ENCODE results near the gene TRIM37. TPM values are rescaled to one million over a fixed set of nuclear protein-coding genes. Genes with fewer than 3 reads are reported as not detected.

The TRIM37 gene
- polyA plus RNA-seq, 1 donor (not counting 4 experiments of a cell fraction or from before 2014, with no cell fraction given) = 26.4 TPM

GRCh38 chr17:58993311-58993710 is 113.4 kb downstream of the TRIM37 start:
- Histone ChIP-seq H3K27ac (ENCODE audit: control insufficient read depth, insufficient read depth, low read length) (no peak overlapping the region), H3K27me3 (ENCODE audit: control insufficient read depth, extremely low read depth, insufficient read depth, low read length) (no peaks in the 10 kb centered on the region), H3K9me1 (ENCODE audit: control insufficient read depth, extremely low read depth, insufficient read depth, low read length) (no peaks in the 10 kb centered on the region), H3K79me2 (ENCODE audit: control insufficient read depth, insufficient read depth, low read length) (no peaks in the 10 kb centered on the region), H3K36me3 (ENCODE audit: control insufficient read depth in 2 of 2, extremely low read depth in 1 of 2, insufficient read depth in 2 of 2, low read length in 2 of 2) (peaks cover 0 to 8% of the 10 kb centered on the region in 2 experiments), H2AFZ (ENCODE audit: control insufficient read depth, low read length) (no peak overlapping the region), H3K9ac (ENCODE audit: control insufficient read depth, extremely low read depth, insufficient read depth, low read length) (no peak overlapping the region), H3K4me2 (ENCODE audit: control insufficient read depth, extremely low read depth, insufficient read depth, low read depth, low read length) (no peak overlapping the region), H3K4me3 (ENCODE audit: control insufficient read depth in 2 of 3, extremely low read depth in 1 of 3, insufficient read depth in 2 of 3, low read depth in 1 of 3, low read length in 3 of 3) (no peak overlapping the region), H3K4me1 (ENCODE audit: control insufficient read depth, extremely low read depth, insufficient read depth, low read length) (peaks cover 2% of the 10 kb centered on the region), H4K20me1 (ENCODE audit: control insufficient read depth, extremely low read depth, insufficient read depth, low read length) (no peaks in the 10 kb centered on the region), H3K9me3 (ENCODE audit: control insufficient read depth, low read depth, low read length) (no peaks in the 10 kb centered on the region)
- no peak for FAIRE-seq
- no peak for DNase-seq (ENCODE audit: low read depth, low spot score)
- TF ChIP-seq EZH2 (IDR thresholded peaks at IDR 0.05; ENCODE audit: low read length) = no peak
- TF ChIP-seq CTCF (optimal IDR thresholded peaks at IDR 0.05 in 1 of 3, IDR thresholded peaks at IDR 0.05 in 1 of 3, conservative IDR thresholded peaks at IDR 0.05 in 1 of 3; ENCODE audit: extremely low read depth in 1 of 3, insufficient read depth in 2 of 3, low read length in 3 of 3) = no peak
- dilution Hi-C loops (cut with MboI; ENCODE audit: extremely low pct_ligation_motif_present, low sequenced_read_pairs) = no loop called here

- H3K9ac ChIP-seq (ENCODE audit: control insufficient read depth, extremely low read depth, insufficient read depth, low read length) = no peak overlapping the region
- FAIRE-seq = no peak
- H3K9me3 ChIP-seq (ENCODE audit: control insufficient read depth, low read depth, low read length) = no peaks in the 10 kb centered on the region
- H3K27me3 ChIP-seq (ENCODE audit: control insufficient read depth, extremely low read depth, insufficient read depth, low read length) = no peaks in the 10 kb centered on the region
- H4K20me1 ChIP-seq (ENCODE audit: control insufficient read depth, extremely low read depth, insufficient read depth, low read length) = no peaks in the 10 kb centered on the region
- H3K27ac ChIP-seq (ENCODE audit: control insufficient read depth, insufficient read depth, low read length) = no peak overlapping the region
- TF ChIP-seq EZH2 (IDR thresholded peaks at IDR 0.05; ENCODE audit: low read length) (no peak), CTCF (optimal IDR thresholded peaks at IDR 0.05 in 1 of 3, IDR thresholded peaks at IDR 0.05 in 1 of 3, conservative IDR thresholded peaks at IDR 0.05 in 1 of 3; ENCODE audit: extremely low read depth in 1 of 3, insufficient read depth in 2 of 3, low read length in 3 of 3) (no peak)
- dilution Hi-C loops (cut with MboI; ENCODE audit: extremely low pct_ligation_motif_present, low sequenced_read_pairs) = no loop called here
- no peak overlapping the region for H3K4me3 ChIP-seq (ENCODE audit: control insufficient read depth in 2 of 3, extremely low read depth in 1 of 3, insufficient read depth in 2 of 3, low read depth in 1 of 3, low read length in 3 of 3)
- no peak overlapping the region for H3K4me2 ChIP-seq (ENCODE audit: control insufficient read depth, extremely low read depth, insufficient read depth, low read depth, low read length)
- H3K79me2 ChIP-seq (ENCODE audit: control insufficient read depth, insufficient read depth, low read length) = no peaks in the 10 kb centered on the region
- H2AFZ ChIP-seq (ENCODE audit: control insufficient read depth, low read length) = no peak overlapping the region
- no peaks in the 10 kb centered on the region for H3K9me1 ChIP-seq (ENCODE audit: control insufficient read depth, extremely low read depth, insufficient read depth, low read length)
- peaks cover 0 to 9% of the 10 kb centered on the region in 2 experiments for H3K36me3 ChIP-seq (ENCODE audit: control insufficient read depth in 2 of 2, extremely low read depth in 1 of 2, insufficient read depth in 2 of 2, low read length in 2 of 2)
- DNase-seq (ENCODE audit: low read depth, low spot score) = no peak
- H3K4me1 ChIP-seq (ENCODE audit: control insufficient read depth, extremely low read depth, insufficient read depth, low read length) = peaks cover 2% of the 10 kb centered on the region
These were observed 114.9 kb downstream of the TRIM37 start for GRCh38 chr17:58991718-58992331.

Data from keratinocyte (primary cell).